NCI-H2171 treated with DMSO at 0.1 percent for 48 hours (cell line): Measurements from ENCODE around the gene HNRNPM.
A peak's percentile ranks its signal among the peaks of the same experiment; 100 is the strongest.
"Not testable (repeated sequence)": the region's sequence is repeated elsewhere in the genome, so short reads cannot be mapped to it uniquely, and the experiment has no call there.

Experiments
- DNase-seq: peaks from one replicate; lab custom pipeline; 2025; lab: John Stamatoyannopoulos, UW

HNRNPM gene, protein sequence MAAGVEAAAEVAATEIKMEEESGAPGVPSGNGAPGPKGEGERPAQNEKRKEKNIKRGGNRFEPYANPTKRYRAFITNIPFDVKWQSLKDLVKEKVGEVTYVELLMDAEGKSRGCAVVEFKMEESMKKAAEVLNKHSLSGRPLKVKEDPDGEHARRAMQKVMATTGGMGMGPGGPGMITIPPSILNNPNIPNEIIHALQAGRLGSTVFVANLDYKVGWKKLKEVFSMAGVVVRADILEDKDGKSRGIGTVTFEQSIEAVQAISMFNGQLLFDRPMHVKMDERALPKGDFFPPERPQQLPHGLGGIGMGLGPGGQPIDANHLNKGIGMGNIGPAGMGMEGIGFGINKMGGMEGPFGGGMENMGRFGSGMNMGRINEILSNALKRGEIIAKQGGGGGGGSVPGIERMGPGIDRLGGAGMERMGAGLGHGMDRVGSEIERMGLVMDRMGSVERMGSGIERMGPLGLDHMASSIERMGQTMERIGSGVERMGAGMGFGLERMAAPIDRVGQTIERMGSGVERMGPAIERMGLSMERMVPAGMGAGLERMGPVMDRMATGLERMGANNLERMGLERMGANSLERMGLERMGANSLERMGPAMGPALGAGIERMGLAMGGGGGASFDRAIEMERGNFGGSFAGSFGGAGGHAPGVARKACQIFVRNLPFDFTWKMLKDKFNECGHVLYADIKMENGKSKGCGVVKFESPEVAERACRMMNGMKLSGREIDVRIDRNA

DNA sequence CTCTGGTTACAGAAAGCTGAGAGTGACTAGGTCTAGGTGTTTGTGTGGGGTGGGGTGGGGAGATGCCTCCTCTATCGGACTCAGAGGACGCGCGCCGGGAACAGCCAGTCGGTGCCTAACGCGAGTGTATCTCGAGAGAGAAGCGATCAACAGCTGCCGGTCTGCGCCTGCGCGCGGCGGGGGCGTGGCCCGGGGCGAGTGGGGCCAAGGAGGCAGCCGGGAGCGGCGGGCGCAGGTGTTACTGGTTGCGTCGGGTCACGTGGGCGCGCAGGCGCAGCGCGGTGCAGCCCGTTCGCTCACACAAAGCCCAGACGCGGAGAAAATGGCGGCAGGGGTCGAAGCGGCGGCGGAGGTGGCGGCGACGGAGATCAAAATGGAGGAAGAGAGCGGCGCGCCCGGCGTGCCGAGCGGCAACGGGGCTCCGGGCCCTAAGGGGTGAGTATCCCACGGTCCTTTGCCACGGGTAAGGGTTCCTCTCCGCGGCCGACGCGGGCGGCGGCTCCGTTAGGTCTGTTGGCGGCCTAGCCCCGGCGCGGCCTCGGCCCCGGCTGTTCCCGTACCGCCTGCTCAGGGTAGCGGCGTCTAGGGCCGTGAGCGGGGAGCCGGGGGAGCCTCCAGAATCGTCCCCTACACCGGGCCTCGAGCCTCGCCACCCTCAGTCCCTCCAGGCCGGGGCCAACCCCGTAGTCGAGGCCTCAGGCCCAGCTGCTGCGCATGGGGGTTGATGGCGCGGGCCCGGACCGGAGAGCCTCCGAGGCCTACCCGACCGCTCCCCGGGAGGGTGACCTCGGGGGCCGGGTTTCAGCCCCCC is at the start of gene HNRNPM:
Gene HNRNPM (plus strand): TSS at position 299 of the 811 bp plus-strand sequence. CDS start 24 bp downstream, at position 323.
- DNase-seq: peak; percentile 97

GRCh38 chr19:8395621-8396082 is 49.1 kb upstream of the HNRNPM start:
- no peak for DNase-seq

- no peak for DNase-seq
These were observed 48.6 kb upstream of the HNRNPM start for GRCh38 chr19:8396185-8396562.

DNA sequence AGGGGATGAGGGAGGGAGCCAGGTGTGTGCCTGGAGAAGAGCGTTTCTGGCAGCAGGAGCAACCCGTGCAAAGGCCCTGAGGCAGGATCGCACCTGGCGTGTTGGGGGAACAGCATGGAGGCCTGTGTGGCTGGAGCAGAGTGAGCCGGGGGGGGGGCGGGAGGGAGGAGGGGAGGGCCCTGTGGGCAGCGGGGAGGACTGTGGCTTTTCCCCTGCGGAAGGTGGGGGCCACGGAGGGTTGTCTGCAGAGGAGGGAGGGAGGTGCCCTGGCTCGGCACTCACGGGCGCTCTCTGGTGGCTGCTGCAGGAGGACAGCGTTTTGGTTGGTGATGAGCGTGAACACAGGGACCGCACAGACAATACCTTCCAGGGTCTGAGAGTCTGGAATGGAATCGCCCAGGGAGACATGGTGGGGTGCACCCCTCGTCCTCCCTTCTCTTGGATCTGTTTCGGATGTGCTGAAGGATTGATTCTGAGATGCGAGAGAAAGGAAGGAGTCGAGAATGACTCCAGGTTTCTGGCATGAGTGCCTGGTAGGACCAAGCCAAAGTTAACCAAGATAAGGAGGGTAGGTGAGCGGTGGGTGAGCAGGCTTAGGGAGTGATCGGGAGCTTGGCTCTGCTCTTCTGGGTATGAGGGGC is 48.1 kb upstream of the HNRNPM start:
- no peak for DNase-seq

- DNase-seq: no peak
These were observed 47.5 kb upstream of the HNRNPM start for GRCh38 chr19:8397271-8397670.

- DNase-seq: no peak
These were observed 46.9 kb upstream of the HNRNPM start for GRCh38 chr19:8397746-8398310.

DNA sequence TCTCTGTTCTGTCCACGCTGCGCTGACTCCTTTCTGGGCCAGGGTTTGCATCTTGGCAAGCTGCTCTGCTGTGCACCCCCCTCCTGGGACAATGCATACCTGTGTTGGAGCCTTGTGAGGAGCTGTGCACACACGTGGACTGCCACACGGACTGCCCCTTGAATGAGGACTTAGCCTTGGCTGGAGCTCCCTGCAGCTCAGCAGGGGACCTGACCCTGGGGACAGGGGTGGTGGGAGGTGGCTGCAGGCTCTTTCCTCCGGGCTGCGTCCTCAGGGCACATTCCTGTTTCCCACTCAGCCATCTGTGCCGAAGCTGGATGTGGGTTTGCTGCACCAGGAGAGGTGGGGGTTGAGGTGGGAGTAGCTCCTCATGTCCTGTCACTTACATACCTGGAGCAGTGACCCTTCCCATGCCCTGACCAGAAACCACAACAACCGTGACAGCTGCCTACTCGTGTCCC is 46.4 kb upstream of the HNRNPM start:
- DNase-seq: no peak

- DNase-seq: no peak
These were observed 45.0 kb upstream of the HNRNPM start for GRCh38 chr19:8399681-8400188.

GRCh38 chr19:8401981-8402411 is 42.8 kb upstream of the HNRNPM start:
- DNase-seq: no peak

DNA sequence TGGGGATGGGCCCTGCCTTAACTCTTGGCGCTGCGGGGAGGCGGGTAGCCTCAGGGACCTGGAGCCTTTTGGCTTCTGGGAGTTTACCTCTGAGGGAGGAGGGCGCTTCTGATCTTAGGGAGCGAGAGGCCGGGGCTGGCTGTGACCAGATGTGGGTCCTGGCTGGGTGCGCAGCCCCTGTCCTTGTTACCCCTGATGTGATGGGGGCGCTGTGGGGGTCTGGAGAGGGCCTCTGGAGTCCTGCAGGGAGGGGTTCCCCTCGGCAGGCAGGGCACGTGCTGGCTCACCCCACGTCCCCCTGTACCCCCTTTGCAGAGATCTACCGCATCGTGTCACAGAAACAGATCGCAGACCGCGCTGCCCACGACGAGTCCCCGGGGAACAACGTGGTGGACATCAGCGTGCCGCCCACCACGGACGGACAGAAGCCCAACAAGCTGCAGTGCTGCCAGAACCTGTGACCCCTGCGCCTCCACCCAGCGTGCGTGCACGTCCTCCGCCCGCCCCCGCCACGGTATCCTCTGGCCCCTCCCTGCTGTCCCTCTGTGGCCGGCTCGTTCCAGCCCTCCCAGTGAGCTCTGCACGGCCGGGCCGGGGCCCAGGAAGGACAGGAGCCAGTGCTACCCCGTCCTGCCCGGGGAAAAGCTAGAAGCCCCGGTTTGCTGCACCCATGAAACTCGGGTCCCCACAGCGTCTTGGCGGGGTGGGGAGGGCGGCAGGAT is 41.5 kb upstream of the HNRNPM start:
- no peak for DNase-seq

DNA sequence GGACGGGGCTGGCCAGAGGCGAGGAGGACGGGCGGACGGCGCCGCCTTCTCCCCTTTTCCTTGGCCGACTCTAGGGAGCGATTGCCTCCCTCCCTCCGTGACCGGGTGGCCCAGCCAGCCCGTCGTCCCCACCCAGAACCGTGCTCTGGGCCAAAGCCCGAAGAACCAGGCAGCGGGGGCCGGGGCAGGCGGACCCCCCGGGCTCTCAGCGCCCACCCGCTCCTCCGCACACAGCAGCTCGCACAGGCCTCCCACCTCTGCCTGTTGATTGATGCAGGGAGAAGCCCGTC is 41.0 kb upstream of the HNRNPM start:
- no peak for DNase-seq

- DNase-seq: no peak
These were observed 40.2 kb upstream of the HNRNPM start for GRCh38 chr19:8404391-8405151.

- DNase-seq: not testable (repeated sequence)
These were observed 34.1 kb upstream of the HNRNPM start for GRCh38 chr19:8410718-8411117.

- peak; percentile 88 for DNase-seq
These were observed 31.8 kb upstream of the HNRNPM start, which contains the start of gene MARCHF2 for GRCh38 chr19:8412783-8413628. Gene MARCHF2, plus strand, starts transcription at chr19:8413305. Its CDS starts 8,536 bp downstream, at chr19:8421841.

DNA sequence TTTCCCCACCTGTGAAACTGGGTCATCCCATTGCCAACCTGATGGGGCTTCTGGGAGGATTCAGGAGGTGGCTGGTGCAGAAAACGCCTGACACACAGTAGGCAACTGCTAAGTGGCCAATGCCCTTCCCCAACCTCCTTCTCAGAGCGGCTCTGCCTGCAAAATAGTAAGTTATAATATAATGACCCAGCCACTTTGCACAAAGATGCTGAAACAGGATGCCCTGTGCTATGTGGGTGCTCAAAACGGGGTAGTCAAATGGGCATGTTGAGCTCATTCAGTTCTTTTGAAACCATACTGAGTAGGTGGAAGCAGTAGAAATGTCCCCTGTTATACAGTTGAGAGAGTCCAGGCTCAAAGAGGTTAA is 31.2 kb upstream of the HNRNPM start:
- no peak for DNase-seq

GRCh38 chr19:8416796-8417195 is 28.0 kb upstream of the HNRNPM start:
- no peak for DNase-seq

- no peak for DNase-seq
These were observed 23.0 kb upstream of the HNRNPM start for GRCh38 chr19:8421484-8422461.

- DNase-seq: peak; percentile 59
These were observed 21.0 kb upstream of the HNRNPM start for GRCh38 chr19:8423817-8424223.
